CD4-positive, alpha-beta memory T cell (primary cell): ENCODE data around the gene ZNF281. TPM values are rescaled to one million over a fixed set of nuclear protein-coding genes. Genes with fewer than 3 reads are reported as not detected.

Experiments
- polyA plus RNA-seq, 2 donors: library from polyadenylated mRNA; unstranded; fragments of 300-500 nt; fragmentation: Illumina TruSeq; gene quantifications; one replicate each; pipeline ENCODE4 v1.2.3, GENCODE V29; 2021
- total RNA-seq, 2 experiments: library from RNA; stranded (reverse); gene quantifications; one replicate each; pipeline ENCODE4 v1.2.3, GENCODE V29; 2021

ZNF281 gene
- total and polyA plus RNA-seq, 4 experiments from 2014 or later: 23.1 to 39.5 (median 25.0) TPM

Other genes starting within 250 kb of the ZNF281 start
- gene KIF14, start 210.7 kb upstream of the ZNF281 start, total RNA-seq: under 1 TPM in 1 of 2 experiments, not detected in 1; 0.06 TPM
- gene KIF14, start 210.7 kb upstream of the ZNF281 start, polyA plus RNA-seq: not detected